ENCODE results near the gene KDM2B. TPM values are rescaled to one million over a fixed set of nuclear protein-coding genes. Genes with fewer than 3 reads are reported as not detected.

KDM2B gene
- total RNA-seq, 1 donor from 2014 or later: 236 TPM

- POLR2A ChIA-PET: interaction anchor here (1.0 kb wide), 1 partner anchor 13 kb away, joined by 4 read pairs; no protein-coding TSS in a partner anchor
- Mint-ChIP-seq H3K4me1 (peaks cover 2% of the 10 kb centered on the region), H3K36me3 (ENCODE audit: low read depth) (no peaks in the 10 kb centered on the region), H3K4me3 (no peak overlapping the region), H3K27ac (no peak overlapping the region), H3K27me3 (no peaks in the 10 kb centered on the region), H3K9me3 (no peaks in the 10 kb centered on the region)
- CTCF ChIA-PET: no interaction called here
- DNase-seq (no peak), ATAC-seq (ENCODE audit: low read depth) (no peak)
- intact Hi-C loops (cut with micrococcal nuclease): no loop called here
- no peak for TF ChIP-seq CTCF (IDR thresholded peaks at IDR 0.05)
These were observed 21.9 kb upstream of the KDM2B start for GRCh38 chr12:121602766-121603165.

GRCh38 chr12:121600702-121601336 lies 20.0 kb upstream of the KDM2B start:
- intact Hi-C loops (cut with micrococcal nuclease): no loop called here
- DNase-seq (no peak), ATAC-seq (ENCODE audit: low read depth) (no peak)
- CTCF ChIA-PET: no interaction called here
- Mint-ChIP-seq H3K4me3 (no peak overlapping the region), H3K36me3 (ENCODE audit: low read depth) (no peaks in the 10 kb centered on the region), H3K27me3 (no peaks in the 10 kb centered on the region), H3K9me3 (no peaks in the 10 kb centered on the region), H3K27ac (no peak overlapping the region), H3K4me1 (peaks cover 2% of the 10 kb centered on the region)
- no peak for TF ChIP-seq CTCF (IDR thresholded peaks at IDR 0.05)
- POLR2A ChIA-PET: interaction anchor here (0.7 kb wide), 1 partner anchor 901 kb away, joined by 4 read pairs; no protein-coding TSS in a partner anchor

- Mint-ChIP-seq H3K27ac (no peak overlapping the region), H3K4me3 (no peak overlapping the region), H3K4me1 (peaks cover 16% of the 10 kb centered on the region), H3K9me3 (no peaks in the 10 kb centered on the region), H3K36me3 (ENCODE audit: low read depth) (no peaks in the 10 kb centered on the region), H3K27me3 (no peaks in the 10 kb centered on the region)
- ChIA-PET CTCF (no interaction called here), POLR2A (no interaction called here)
- TF ChIP-seq CTCF (IDR thresholded peaks at IDR 0.05): no peak
- intact Hi-C loops (cut with micrococcal nuclease): no loop called here
- ATAC-seq (ENCODE audit: low read depth): no peak
- no peak for DNase-seq
These were observed 15.7 kb upstream of the KDM2B start for GRCh38 chr12:121596526-121596925.

- H3K4me3 Mint-ChIP-seq: no peak overlapping the region
- H3K4me1 Mint-ChIP-seq: peaks cover 26% of the 10 kb centered on the region
- intact Hi-C loops (cut with micrococcal nuclease): no loop called here
- H3K27ac Mint-ChIP-seq: no peak overlapping the region
- no peaks in the 10 kb centered on the region for H3K9me3 Mint-ChIP-seq
- ATAC-seq (ENCODE audit: low read depth): no peak
- TF ChIP-seq CTCF (IDR thresholded peaks at IDR 0.05): no peak
- POLR2A ChIA-PET: interaction anchor here (0.6 to 1.4 kb wide), 3 partner anchors 15 to 96 kb away, joined by 3 to 12 read pairs (median 6); partner anchors contain the start of gene KDM2B
- DNase-seq: no peak
- H3K27me3 Mint-ChIP-seq: no peaks in the 10 kb centered on the region
- CTCF ChIA-PET: no interaction called here
- no peaks in the 10 kb centered on the region for H3K36me3 Mint-ChIP-seq (ENCODE audit: low read depth)
These were observed 14.7 kb upstream of the KDM2B start for GRCh38 chr12:121595520-121595919.

- CTCF ChIA-PET: no interaction called here
- ATAC-seq (ENCODE audit: low read depth) (no peak), DNase-seq (no peak)
- Mint-ChIP-seq H3K27me3 (no peaks in the 10 kb centered on the region), H3K36me3 (ENCODE audit: low read depth) (no peaks in the 10 kb centered on the region), H3K4me1 (peaks cover 38% of the 10 kb centered on the region), H3K9me3 (no peaks in the 10 kb centered on the region), H3K4me3 (no peak overlapping the region), H3K27ac (peak overlapping the region; percentile 98)
- TF ChIP-seq CTCF (IDR thresholded peaks at IDR 0.05): no peak
- intact Hi-C loops (cut with micrococcal nuclease): no loop called here
- POLR2A ChIA-PET: interaction anchor here (0.7 to 2.1 kb wide), 4 partner anchors 13 to 61 kb away, joined by 3 to 7 read pairs (median 4); no protein-coding TSS in a partner anchor
These were observed 11.5 kb upstream of the KDM2B start for GRCh38 chr12:121592320-121592719.

Measured in activated B cell treated with CpG ODN at 0.5 μM for 24 hours (primary cell).